Activated gamma-delta T cell treated with anti-CD3 and anti-CD28 coated beads, Interleukin-2, amount 50 U/mL, for 16 hours (primary cell): ENCODE data around the gene TLR4.

Experiments used
- DNase-seq: peaks from one replicate; pipeline ENCODE4 v3.0.0-alpha.2; 2020; ENCODE audit warnings: low read depth

The TLR4 gene

DNA sequence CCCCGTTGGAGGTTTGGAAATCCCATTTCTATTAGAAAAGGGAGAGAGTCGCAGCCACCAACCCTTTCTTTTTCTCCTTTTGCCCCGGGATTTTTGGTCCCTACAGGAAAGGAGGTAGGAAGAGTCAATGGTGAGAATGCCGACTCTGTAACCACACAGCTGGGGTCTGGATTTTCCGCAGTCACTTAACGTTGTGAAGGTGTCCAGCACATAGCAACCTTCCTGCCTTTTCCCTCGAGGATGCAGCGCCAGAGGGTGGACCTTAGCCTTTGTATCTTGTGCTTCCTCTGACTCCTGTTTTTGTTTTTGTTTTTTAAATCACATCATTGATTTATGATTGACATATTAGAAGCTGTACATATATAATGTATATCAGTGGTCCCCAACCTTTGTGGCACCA, 41.4 kb downstream of the TLR4 start:
- no peak for DNase-seq

GRCh38 chr9:117746263-117746662, 42.1 kb downstream of the TLR4 start:
- DNase-seq, result no peak

DNA sequence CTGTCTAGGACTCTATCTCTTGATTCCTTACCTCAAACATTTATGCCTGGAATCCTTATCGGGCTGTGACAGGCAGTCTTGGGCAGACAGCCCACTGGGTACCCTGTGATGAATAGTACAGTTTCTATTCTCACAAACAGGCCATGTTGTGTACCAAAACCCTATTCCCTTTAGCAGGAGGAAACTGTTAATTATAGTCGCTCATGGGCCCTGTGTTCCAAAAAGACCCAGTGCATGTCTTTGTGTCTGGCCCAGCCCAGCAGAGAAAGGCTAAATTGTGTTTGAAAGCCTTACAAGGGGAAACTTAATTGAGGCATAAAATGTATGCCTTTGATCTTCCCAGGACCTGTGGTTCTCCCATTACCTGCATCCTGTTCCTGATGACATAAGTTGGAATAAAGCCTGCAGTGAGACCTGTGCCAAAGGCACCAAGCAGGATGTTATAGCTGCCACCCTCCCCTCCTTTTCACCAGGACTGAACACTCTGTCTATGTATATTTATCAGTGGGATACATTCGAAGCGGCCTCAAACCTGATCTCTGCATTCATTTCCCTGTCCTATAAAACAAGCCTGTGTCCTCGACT, 43.3 kb downstream of the TLR4 start:
- DNase-seq, result no peak

DNA sequence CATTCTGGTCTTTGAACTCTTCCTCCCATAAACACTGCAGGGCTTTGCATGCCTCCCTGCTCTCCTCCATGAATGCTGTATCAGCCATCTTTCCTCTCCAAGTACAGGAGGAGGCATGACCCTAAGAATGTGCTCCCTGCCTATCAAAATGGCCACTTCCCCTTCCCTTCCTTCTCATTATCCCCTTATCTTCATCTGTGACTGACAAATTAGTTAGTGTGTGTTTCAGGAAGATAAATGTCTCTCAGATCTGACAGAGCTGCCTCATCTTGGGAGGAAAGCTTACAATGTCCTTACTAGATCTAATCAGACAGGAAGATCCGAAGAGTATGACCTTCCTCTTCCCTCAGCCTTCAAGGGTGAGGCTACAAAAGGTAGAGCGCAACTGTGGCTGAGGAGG, 46.2 kb downstream of the TLR4 start:
- no peak for DNase-seq

GRCh38 chr9:117752894-117753293, 48.7 kb downstream of the TLR4 start:
- DNase-seq, result no peak

GRCh38 chr9:117757561-117758190, 53.5 kb downstream of the TLR4 start:
- no peak for DNase-seq

DNA sequence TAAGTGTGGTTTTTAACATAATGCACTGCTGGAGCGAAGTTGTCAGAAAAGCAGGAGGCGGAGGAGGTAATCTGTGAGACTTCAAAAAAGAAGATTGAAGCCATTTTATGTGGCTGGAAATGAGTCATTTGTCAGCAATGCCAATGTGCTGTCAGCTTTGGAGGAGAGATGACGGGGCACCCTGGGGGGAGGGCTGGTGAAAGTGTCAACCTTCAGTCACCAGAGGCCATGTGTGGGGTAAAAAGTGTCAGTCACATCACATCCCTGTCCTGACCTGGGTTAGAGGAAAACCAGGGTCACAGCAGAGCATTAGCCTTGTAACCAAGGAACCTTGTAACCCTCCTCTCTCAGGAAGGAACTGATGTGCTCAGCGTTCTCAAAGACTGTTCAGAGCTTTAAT, 59.1 kb downstream of the TLR4 start:
- no peak for DNase-seq

GRCh38 chr9:117768750-117769395, 64.7 kb downstream of the TLR4 start:
- DNase-seq, result no peak

DNA sequence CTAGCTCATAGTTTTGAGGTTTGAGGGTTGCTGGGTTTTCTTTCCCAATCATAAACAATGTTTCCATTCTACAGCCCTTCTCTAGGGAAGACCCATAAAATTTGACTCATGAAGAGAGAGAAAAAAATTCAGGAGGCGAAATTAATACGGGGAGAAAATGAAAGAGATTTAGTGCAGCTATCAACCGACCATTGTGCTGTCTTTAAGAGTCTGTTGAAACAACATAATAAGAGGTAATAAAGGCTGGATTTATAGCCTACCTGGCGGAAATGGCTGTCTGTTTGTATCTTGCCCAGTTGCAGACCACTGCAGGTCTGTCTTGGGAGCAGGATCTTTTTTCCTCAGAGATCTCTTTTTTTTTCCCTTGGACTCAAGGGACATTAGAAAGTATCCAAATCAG, 66.9 kb downstream of the TLR4 start:
- DNase-seq, result no peak

GRCh38 chr9:117772960-117773359, 68.8 kb downstream of the TLR4 start:
- no peak for DNase-seq
